ENCODE measurements around the gene PDGFD. TPM values are rescaled to one million over a fixed set of nuclear protein-coding genes. Genes with fewer than 3 reads are reported as not detected.

Gene PDGFD
- total and polyA plus RNA-seq, 2 experiments from 2014 or later = 1.9 to 4.5 TPM

GRCh38 chr11:104015649-104016415 is 148.1 kb downstream of the PDGFD start:
- TF ChIP-seq, protein P1, sequence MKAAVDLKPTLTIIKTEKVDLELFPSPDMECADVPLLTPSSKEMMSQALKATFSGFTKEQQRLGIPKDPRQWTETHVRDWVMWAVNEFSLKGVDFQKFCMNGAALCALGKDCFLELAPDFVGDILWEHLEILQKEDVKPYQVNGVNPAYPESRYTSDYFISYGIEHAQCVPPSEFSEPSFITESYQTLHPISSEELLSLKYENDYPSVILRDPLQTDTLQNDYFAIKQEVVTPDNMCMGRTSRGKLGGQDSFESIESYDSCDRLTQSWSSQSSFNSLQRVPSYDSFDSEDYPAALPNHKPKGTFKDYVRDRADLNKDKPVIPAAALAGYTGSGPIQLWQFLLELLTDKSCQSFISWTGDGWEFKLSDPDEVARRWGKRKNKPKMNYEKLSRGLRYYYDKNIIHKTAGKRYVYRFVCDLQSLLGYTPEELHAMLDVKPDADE (IDR thresholded peaks at IDR 0.05) = no peak
- TF ChIP-seq NANOG (IDR thresholded peaks at IDR 0.05; ENCODE audit: borderline replicate concordance) = no peak
- TF ChIP-seq JUNB (IDR thresholded peaks at IDR 0.05; ENCODE audit: unreplicated experiment) = no peak
- TF ChIP-seq STAT1 (IDR thresholded peaks at IDR 0.05; ENCODE audit: unreplicated experiment) = no peak
- TF ChIP-seq, protein P2, sequence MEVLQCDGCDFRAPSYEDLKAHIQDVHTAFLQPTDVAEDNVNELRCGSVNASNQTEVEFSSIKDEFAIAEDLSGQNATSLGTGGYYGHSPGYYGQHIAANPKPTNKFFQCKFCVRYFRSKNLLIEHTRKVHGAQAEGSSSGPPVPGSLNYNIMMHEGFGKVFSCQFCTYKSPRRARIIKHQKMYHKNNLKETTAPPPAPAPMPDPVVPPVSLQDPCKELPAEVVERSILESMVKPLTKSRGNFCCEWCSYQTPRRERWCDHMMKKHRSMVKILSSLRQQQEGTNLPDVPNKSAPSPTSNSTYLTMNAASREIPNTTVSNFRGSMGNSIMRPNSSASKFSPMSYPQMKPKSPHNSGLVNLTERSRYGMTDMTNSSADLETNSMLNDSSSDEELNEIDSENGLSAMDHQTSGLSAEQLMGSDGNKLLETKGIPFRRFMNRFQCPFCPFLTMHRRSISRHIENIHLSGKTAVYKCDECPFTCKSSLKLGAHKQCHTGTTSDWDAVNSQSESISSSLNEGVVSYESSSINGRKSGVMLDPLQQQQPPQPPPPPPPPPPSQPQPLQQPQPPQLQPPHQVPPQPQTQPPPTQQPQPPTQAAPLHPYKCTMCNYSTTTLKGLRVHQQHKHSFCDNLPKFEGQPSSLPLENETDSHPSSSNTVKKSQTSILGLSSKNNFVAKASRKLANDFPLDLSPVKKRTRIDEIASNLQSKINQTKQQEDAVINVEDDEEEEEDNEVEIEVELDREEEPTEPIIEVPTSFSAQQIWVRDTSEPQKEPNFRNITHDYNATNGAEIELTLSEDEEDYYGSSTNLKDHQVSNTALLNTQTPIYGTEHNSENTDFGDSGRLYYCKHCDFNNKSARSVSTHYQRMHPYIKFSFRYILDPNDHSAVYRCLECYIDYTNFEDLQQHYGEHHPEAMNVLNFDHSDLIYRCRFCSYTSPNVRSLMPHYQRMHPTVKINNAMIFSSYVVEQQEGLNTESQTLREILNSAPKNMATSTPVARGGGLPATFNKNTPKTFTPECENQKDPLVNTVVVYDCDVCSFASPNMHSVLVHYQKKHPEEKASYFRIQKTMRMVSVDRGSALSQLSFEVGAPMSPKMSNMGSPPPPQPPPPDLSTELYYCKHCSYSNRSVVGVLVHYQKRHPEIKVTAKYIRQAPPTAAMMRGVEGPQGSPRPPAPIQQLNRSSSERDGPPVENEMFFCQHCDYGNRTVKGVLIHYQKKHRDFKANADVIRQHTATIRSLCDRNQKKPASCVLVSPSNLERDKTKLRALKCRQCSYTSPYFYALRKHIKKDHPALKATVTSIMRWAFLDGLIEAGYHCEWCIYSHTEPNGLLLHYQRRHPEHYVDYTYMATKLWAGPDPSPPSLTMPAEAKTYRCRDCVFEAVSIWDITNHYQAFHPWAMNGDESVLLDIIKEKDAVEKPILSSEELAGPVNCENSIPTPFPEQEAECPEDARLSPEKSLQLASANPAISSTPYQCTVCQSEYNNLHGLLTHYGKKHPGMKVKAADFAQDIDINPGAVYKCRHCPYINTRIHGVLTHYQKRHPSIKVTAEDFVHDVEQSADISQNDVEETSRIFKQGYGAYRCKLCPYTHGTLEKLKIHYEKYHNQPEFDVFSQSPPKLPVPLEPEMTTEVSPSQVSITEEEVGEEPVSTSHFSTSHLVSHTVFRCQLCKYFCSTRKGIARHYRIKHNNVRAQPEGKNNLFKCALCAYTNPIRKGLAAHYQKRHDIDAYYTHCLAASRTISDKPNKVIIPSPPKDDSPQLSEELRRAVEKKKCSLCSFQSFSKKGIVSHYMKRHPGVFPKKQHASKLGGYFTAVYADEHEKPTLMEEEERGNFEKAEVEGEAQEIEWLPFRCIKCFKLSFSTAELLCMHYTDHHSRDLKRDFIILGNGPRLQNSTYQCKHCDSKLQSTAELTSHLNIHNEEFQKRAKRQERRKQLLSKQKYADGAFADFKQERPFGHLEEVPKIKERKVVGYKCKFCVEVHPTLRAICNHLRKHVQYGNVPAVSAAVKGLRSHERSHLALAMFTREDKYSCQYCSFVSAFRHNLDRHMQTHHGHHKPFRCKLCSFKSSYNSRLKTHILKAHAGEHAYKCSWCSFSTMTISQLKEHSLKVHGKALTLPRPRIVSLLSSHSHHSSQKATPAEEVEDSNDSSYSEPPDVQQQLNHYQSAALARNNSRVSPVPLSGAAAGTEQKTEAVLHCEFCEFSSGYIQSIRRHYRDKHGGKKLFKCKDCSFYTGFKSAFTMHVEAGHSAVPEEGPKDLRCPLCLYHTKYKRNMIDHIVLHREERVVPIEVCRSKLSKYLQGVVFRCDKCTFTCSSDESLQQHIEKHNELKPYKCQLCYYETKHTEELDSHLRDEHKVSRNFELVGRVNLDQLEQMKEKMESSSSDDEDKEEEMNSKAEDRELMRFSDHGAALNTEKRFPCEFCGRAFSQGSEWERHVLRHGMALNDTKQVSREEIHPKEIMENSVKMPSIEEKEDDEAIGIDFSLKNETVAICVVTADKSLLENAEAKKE (CRISPR knock-in tag; IDR thresholded peaks at IDR 0.05) = no peak
- TF ChIP-seq EZH2phosphoT487 (IDR thresholded peaks at IDR 0.05; ENCODE audit: unreplicated experiment) = no peak
- TF ChIP-seq, protein P3, sequence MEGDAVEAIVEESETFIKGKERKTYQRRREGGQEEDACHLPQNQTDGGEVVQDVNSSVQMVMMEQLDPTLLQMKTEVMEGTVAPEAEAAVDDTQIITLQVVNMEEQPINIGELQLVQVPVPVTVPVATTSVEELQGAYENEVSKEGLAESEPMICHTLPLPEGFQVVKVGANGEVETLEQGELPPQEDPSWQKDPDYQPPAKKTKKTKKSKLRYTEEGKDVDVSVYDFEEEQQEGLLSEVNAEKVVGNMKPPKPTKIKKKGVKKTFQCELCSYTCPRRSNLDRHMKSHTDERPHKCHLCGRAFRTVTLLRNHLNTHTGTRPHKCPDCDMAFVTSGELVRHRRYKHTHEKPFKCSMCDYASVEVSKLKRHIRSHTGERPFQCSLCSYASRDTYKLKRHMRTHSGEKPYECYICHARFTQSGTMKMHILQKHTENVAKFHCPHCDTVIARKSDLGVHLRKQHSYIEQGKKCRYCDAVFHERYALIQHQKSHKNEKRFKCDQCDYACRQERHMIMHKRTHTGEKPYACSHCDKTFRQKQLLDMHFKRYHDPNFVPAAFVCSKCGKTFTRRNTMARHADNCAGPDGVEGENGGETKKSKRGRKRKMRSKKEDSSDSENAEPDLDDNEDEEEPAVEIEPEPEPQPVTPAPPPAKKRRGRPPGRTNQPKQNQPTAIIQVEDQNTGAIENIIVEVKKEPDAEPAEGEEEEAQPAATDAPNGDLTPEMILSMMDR (conservative IDR thresholded peaks at IDR 0.05; ENCODE audit: low read depth in 2 of 2) = no peak
- no peak for TF ChIP-seq CREB1 (CRISPR knock-in tag; IDR thresholded peaks at IDR 0.05; ENCODE audit: low read depth)
- TF ChIP-seq ZNF114 (CRISPR knock-in tag; IDR thresholded peaks at IDR 0.05) = no peak
- no peak for TF ChIP-seq REST (IDR thresholded peaks at IDR 0.05; ENCODE audit: unreplicated experiment)
- no peak for TF ChIP-seq ZNF331 (CRISPR knock-in tag; IDR thresholded peaks at IDR 0.05; ENCODE audit: low read depth)
- no peak for TF ChIP-seq POLR2AphosphoS5 (IDR thresholded peaks at IDR 0.05; ENCODE audit: low read depth)
- TF ChIP-seq EZH2 (IDR thresholded peaks at IDR 0.05; ENCODE audit: low read depth, unreplicated experiment) = no peak
- no peaks in the 10 kb centered on the region for H3K9me2 ChIP-seq (ENCODE audit: insufficient read depth)
- Mint-ChIP-seq H3K9me3 (no peaks in the 10 kb centered on the region), H3K4me1 (no peaks in the 10 kb centered on the region), H3K27me3 (ENCODE audit: insufficient read depth, low read depth, poor library complexity) (no peaks in the 10 kb centered on the region), H3K4me3 (no peak overlapping the region), H3K36me3 (ENCODE audit: low read depth) (no peaks in the 10 kb centered on the region), H3K27ac (no peak overlapping the region)
- H3K79me2 ChIP-seq (replicated peaks; ENCODE audit: insufficient read depth) = no peaks in the 10 kb centered on the region
- H3K4me2 ChIP-seq = no peak overlapping the region
- H3K4me3 ChIP-seq = no peak overlapping the region
- H3K27me3 ChIP-seq (ENCODE audit: insufficient read depth) = no peaks in the 10 kb centered on the region
- no peaks in the 10 kb centered on the region for H3K4me1 ChIP-seq (ENCODE audit: insufficient read depth)
- no peak overlapping the region for H3K27ac ChIP-seq (ENCODE audit: low read depth)
- DNase-seq (ENCODE audit: low spot score) (no peak), ATAC-seq (no peak)
- no peaks in the 10 kb centered on the region for H3F3A ChIP-seq (replicated peaks; ENCODE audit: low read depth)
- no peaks in the 10 kb centered on the region for H4K20me1 ChIP-seq (replicated peaks; ENCODE audit: insufficient read depth)
- H3K36me3 ChIP-seq (ENCODE audit: insufficient read depth) = no peaks in the 10 kb centered on the region
- H2AFZ ChIP-seq = no peak overlapping the region
